Gastrocnemius medialis (tissue), 4 donors: Measurements from ENCODE around the gene GUCY2D.

Experiments used
- POLR2A ChIP-seq, 2 donors: fragments of 450-650 bp; IDR thresholded peaks; one replicate each; pipeline ENCODE4 v1.6.1; 2017; ENCODE audit warnings: antibody characterized with exemption in 2 of 2, mild to moderate bottlenecking in 2 of 2, moderate library complexity in 2 of 2
- TF ChIP-seq, protein P1 (sequence below), 5 experiments: fragments of 450-650 bp in 3 of 5; fragments of 200-600 bp in 2 of 5; sonication (generic) in 2 of 5; IDR thresholded peaks in 4 of 5; conservative IDR thresholded peaks in 1 of 5; 1 replicate in 4 of 5; 2 replicates in 1 of 5; pipeline ENCODE4 v1.5.1; 2016 to 2019; ENCODE audit warnings: antibody characterized with exemption in 5 of 5, mild to moderate bottlenecking in 3 of 5, moderate library complexity in 3 of 5

DNA sequence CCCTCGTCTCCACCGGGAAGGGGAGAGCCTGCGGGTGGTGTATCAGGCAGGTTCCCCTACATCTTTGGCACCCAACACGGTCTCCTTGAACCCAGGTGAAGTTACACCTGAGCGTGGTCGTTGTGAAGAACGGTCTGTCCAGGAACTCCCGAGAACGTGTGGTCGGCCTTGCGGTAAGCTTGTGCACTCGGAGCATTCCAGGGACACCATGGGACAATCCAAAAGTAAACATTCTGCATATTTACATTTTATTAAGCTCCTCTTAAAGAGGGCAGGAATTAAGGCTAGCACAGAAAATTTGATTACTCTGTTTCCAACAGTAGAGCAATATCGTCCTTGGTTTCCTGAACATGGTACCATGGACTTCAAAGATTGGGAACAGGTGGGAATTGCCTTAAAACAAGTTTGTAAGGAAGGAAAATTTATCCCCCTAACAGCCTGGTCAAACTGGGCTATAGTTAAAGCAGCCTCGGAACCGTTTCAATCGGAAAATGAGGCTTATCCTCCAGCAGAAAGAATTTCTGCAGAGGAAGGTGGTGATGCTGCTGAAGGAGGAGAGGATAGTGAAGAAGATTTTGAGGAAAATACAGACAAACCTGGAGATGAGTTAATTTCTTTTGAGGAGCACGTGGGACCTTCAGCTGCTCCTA is 54.7 kb downstream of the GUCY2D start:
- TF ChIP-seq, protein P1, sequence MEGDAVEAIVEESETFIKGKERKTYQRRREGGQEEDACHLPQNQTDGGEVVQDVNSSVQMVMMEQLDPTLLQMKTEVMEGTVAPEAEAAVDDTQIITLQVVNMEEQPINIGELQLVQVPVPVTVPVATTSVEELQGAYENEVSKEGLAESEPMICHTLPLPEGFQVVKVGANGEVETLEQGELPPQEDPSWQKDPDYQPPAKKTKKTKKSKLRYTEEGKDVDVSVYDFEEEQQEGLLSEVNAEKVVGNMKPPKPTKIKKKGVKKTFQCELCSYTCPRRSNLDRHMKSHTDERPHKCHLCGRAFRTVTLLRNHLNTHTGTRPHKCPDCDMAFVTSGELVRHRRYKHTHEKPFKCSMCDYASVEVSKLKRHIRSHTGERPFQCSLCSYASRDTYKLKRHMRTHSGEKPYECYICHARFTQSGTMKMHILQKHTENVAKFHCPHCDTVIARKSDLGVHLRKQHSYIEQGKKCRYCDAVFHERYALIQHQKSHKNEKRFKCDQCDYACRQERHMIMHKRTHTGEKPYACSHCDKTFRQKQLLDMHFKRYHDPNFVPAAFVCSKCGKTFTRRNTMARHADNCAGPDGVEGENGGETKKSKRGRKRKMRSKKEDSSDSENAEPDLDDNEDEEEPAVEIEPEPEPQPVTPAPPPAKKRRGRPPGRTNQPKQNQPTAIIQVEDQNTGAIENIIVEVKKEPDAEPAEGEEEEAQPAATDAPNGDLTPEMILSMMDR (IDR thresholded peaks at IDR 0.05 in 4 of 5, conservative IDR thresholded peaks at IDR 0.05 in 1 of 5) = no peak
- TF ChIP-seq POLR2A (IDR thresholded peaks at IDR 0.05) = no peak
